ENCODE measurements around the gene MGAT4B.

The MGAT4B gene

GRCh38 chr5:179769796-179770195 is 36.9 kb downstream of the MGAT4B start:
- DNase-seq (ENCODE audit: low read depth in 2 of 2): no peak

- DNase-seq (ENCODE audit: low read depth in 2 of 2): no peak
Observed at GRCh38 chr5:179769271-179769670, 37.4 kb downstream of the MGAT4B start.

- no peak for DNase-seq (ENCODE audit: low read depth in 2 of 2)
Observed at GRCh38 chr5:179768326-179769085, 38.2 kb downstream of the MGAT4B start.

- no peak for DNase-seq (ENCODE audit: low read depth in 2 of 2)
Observed at GRCh38 chr5:179767496-179768100, 39.1 kb downstream of the MGAT4B start.

GRCh38 chr5:179766726-179767455 is 39.8 kb downstream of the MGAT4B start:
- DNase-seq (ENCODE audit: low read depth in 2 of 2): no peak

GRCh38 chr5:179766021-179766725 is 40.5 kb downstream of the MGAT4B start:
- DNase-seq (ENCODE audit: low read depth in 2 of 2): no peak

GRCh38 chr5:179765400-179765799 is 41.3 kb downstream of the MGAT4B start:
- DNase-seq (ENCODE audit: low read depth in 2 of 2): no peak

- no peak for DNase-seq (ENCODE audit: low read depth in 2 of 2)
Observed at GRCh38 chr5:179764056-179764455, 42.6 kb downstream of the MGAT4B start.

GRCh38 chr5:179763215-179763945 is 43.3 kb downstream of the MGAT4B start:
- no peak for DNase-seq (ENCODE audit: low read depth in 2 of 2)

GRCh38 chr5:179762781-179763176 is 43.9 kb downstream of the MGAT4B start:
- no peak for DNase-seq (ENCODE audit: low read depth in 2 of 2)

- no peak for DNase-seq (ENCODE audit: low read depth in 2 of 2)
Observed at GRCh38 chr5:179762079-179762780, 44.4 kb downstream of the MGAT4B start.

- DNase-seq (ENCODE audit: low read depth in 2 of 2): peak in 1 of 2 donors; percentile 11
Observed at GRCh38 chr5:179759581-179760551, 46.8 kb downstream of the MGAT4B start.

GRCh38 chr5:179758955-179759354 is 47.7 kb downstream of the MGAT4B start:
- DNase-seq (ENCODE audit: low read depth in 2 of 2): no peak

- DNase-seq (ENCODE audit: low read depth in 2 of 2): no peak
Observed at GRCh38 chr5:179755022-179755421, 51.6 kb downstream of the MGAT4B start.

GRCh38 chr5:179753971-179754370 is 52.7 kb downstream of the MGAT4B start:
- DNase-seq (ENCODE audit: low read depth in 2 of 2): no peak

- DNase-seq (ENCODE audit: low read depth in 2 of 2): no peak
Observed at GRCh38 chr5:179749857-179750508, 56.7 kb downstream of the MGAT4B start.

GRCh38 chr5:179747811-179748210 is 58.9 kb downstream of the MGAT4B start:
- no peak for DNase-seq (ENCODE audit: low read depth in 2 of 2)

Measured in stimulated activated CD8-positive, alpha-beta memory T cell treated with anti-CD3 and anti-CD28 coated beads, Interleukin-2, amount 100 ng/mL, for 48 hours (primary cell).